GM23248 (cell line): Measurements from ENCODE around the gene DNAH8. TPM values are rescaled to one million over a fixed set of nuclear protein-coding genes. Genes with fewer than 3 reads are reported as not detected.
A peak's percentile ranks its signal among the peaks of the same experiment; 100 is the strongest.

Experiments
- DNase-seq: peaks from one replicate; pipeline ENCODE4 v3.0.0-alpha.2; 2015
- H2AFZ ChIP-seq: fragments of 200-600 bp; sonication (generic); 2 replicates; pipeline ENCODE4 v1.6.1; 2016; ENCODE audit warnings: antibody characterized with exemption
- H3F3A ChIP-seq: fragments of 200-600 bp; sonication (generic); 2 replicates; pipeline ENCODE4 v1.6.1; 2016; ENCODE audit warnings: mild to moderate bottlenecking, antibody characterized with exemption, mixed run types; ENCODE audit not compliant: insufficient read depth
- H3K27ac ChIP-seq: fragments of 200-600 bp; sonication (generic); 2 replicates; pipeline ENCODE4 v1.5.1; 2016; ENCODE audit warnings: mild to moderate bottlenecking
- H3K27me3 ChIP-seq: fragments of 200-600 bp; sonication (generic); replicated peaks from 2 replicates; pipeline ENCODE4 v1.6.1; 2016; ENCODE audit warnings: mild to moderate bottlenecking; ENCODE audit not compliant: insufficient read depth
- H3K36me3 ChIP-seq: fragments of 200-600 bp; sonication (generic); 2 replicates; pipeline ENCODE4 v1.6.1; 2016; ENCODE audit warnings: low read depth, mild to moderate bottlenecking
- H3K4me1 ChIP-seq: fragments of 200-600 bp; sonication (generic); 2 replicates; pipeline ENCODE4 v1.6.1; 2016; ENCODE audit warnings: mild to moderate bottlenecking; ENCODE audit not compliant: insufficient read depth
- H3K4me2 ChIP-seq: fragments of 200-600 bp; sonication (generic); one replicate; pipeline ENCODE4 v1.6.1; 2016; ENCODE audit warnings: mild to moderate bottlenecking; ENCODE audit not compliant: unreplicated experiment
- H3K4me3 ChIP-seq: fragments of 200-600 bp; sonication (generic); 2 replicates; pipeline ENCODE4 v1.5.1; 2016; ENCODE audit warnings: mild to moderate bottlenecking
- H3K79me2 ChIP-seq: fragments of 200-600 bp; sonication (generic); 2 replicates; pipeline ENCODE4 v1.6.1; 2016; ENCODE audit warnings: mild to moderate bottlenecking; ENCODE audit not compliant: insufficient read depth
- H3K9ac ChIP-seq: fragments of 200-600 bp; sonication (generic); 2 replicates; pipeline ENCODE4 v1.6.1; 2016; ENCODE audit warnings: mild to moderate bottlenecking
- H3K9me2 ChIP-seq: fragments of 200-600 bp; sonication (generic); 2 replicates; pipeline ENCODE4 v1.6.1; 2016; ENCODE audit warnings: mixed run types, mild to moderate bottlenecking, moderate library complexity; ENCODE audit not compliant: insufficient read depth
- H3K9me3 ChIP-seq: fragments of 200-600 bp; sonication (generic); one replicate; pipeline ENCODE4 v1.6.1; 2017; ENCODE audit warnings: low read depth
- H4K20me1 ChIP-seq: fragments of 200-600 bp; sonication (generic); 2 replicates; pipeline ENCODE4 v1.6.0; 2016; ENCODE audit not compliant: insufficient read depth
- EZH2 ChIP-seq: fragments of 200-600 bp; sonication (generic); IDR thresholded peaks from 2 replicates; pipeline ENCODE4 v1.6.1; 2018; ENCODE audit warnings: antibody characterized with exemption, mild to moderate bottlenecking; ENCODE audit not compliant: insufficient read depth, poor library complexity, severe bottlenecking
- EZH2phosphoT487 ChIP-seq: fragments of 200-600 bp; sonication (generic); IDR thresholded peaks from 2 replicates; pipeline ENCODE4 v1.6.1; 2018; ENCODE audit warnings: antibody characterized with exemption, moderate library complexity, mild to moderate bottlenecking, low read depth; ENCODE audit not compliant: insufficient read depth
- WGBS, 2 experiments: methylation state at CpG; one replicate each; pipeline ENCODE4 v1.1.6; 2015 to 2017; ENCODE audit warnings: low lambda C conversion rate in 2 of 2, low coverage in 1 of 2; ENCODE audit errors: missing lambda C conversion rate in 2 of 2; 5-methylcytosine and 5-hydroxymethylcytosine counted together
- in situ Hi-C: fragments of 300-500 bp; cut with MboI; formaldehyde crosslinking; loops from 2 replicates; pipeline ENCODE4 v1.15.0; 2020
- polyA plus RNA-seq: library from polyadenylated mRNA; unstranded; fragments of >200 nt; fragmentation: Nextera tagmentation; extraction: Ambion mirVana; gene quantifications from 2 replicates; pipeline ENCODE4 v1.2.1, GENCODE V29; 2016
- total RNA-seq: library from RNA; depleted of rRNA; stranded (reverse); fragments of >200 nt; shearing (Covaris generic); gene quantifications from 2 replicates; pipeline ENCODE4 v1.2.3, GENCODE V29; 2014

Gene DNAH8
- total and polyA plus RNA-seq, 2 experiments from 2014 or later = not detected

- no peak for DNase-seq
- H3K4me3 ChIP-seq = no peak overlapping the region
- 27 to 29% methylated on average over 5 of the region's 5 CpGs for WGBS, 2 experiments
- peaks cover 6% of the 10 kb centered on the region for H3K27me3 ChIP-seq
- in situ Hi-C loops = no loop called here
- H3K4me2 ChIP-seq = no peak overlapping the region
- H3K4me1 ChIP-seq = no peaks in the 10 kb centered on the region
- H4K20me1 ChIP-seq = no peaks in the 10 kb centered on the region
- no peak overlapping the region for H3K9ac ChIP-seq
- H3K36me3 ChIP-seq = no peaks in the 10 kb centered on the region
- no peak overlapping the region for H3K27ac ChIP-seq
- H3F3A ChIP-seq = no peaks in the 10 kb centered on the region
- no peaks in the 10 kb centered on the region for H3K9me3 ChIP-seq
- TF ChIP-seq EZH2phosphoT487 (no peak), EZH2 (no peak)
- H2AFZ ChIP-seq = no peak overlapping the region
- H3K9me2 ChIP-seq = no peaks in the 10 kb centered on the region
- H3K79me2 ChIP-seq = no peaks in the 10 kb centered on the region
Observed at GRCh38 chr6:38929560-38929959, 214.4 kb downstream of the DNAH8 start.

- Histone ChIP-seq H3K9ac (no peak overlapping the region), H3K9me3 (no peaks in the 10 kb centered on the region), H3K4me1 (no peaks in the 10 kb centered on the region), H3F3A (no peaks in the 10 kb centered on the region), H3K9me2 (no peaks in the 10 kb centered on the region), H3K79me2 (no peaks in the 10 kb centered on the region), H3K27ac (no peak overlapping the region), H3K4me3 (no peak overlapping the region), H4K20me1 (no peaks in the 10 kb centered on the region), H2AFZ (no peak overlapping the region), H3K4me2 (no peak overlapping the region), H3K27me3 (peaks cover 6% of the 10 kb centered on the region), H3K36me3 (no peaks in the 10 kb centered on the region)
- TF ChIP-seq EZH2 (no peak), EZH2phosphoT487 (no peak)
- peak; percentile 26 for DNase-seq
- WGBS, 2 experiments = 55 to 57% methylated on average over 3 of the region's 3 CpGs
- in situ Hi-C loops = no loop called here
Observed at GRCh38 chr6:38933426-38933825, 218.3 kb downstream of the DNAH8 start.

GRCh38 chr6:38935051-38935450 lies 219.9 kb downstream of the DNAH8 start:
- H3K27ac ChIP-seq = no peak overlapping the region
- no peak overlapping the region for H3K4me3 ChIP-seq
- TF ChIP-seq EZH2phosphoT487 = no peak
- TF ChIP-seq EZH2 = no peak
- H2AFZ ChIP-seq = no peak overlapping the region
- H3K36me3 ChIP-seq = no peaks in the 10 kb centered on the region
- H3K4me2 ChIP-seq = no peak overlapping the region
- peaks cover 8% of the 10 kb centered on the region for H3K27me3 ChIP-seq
- WGBS, 2 experiments = 58% methylated on average over 1 of the region's 1 CpG
- in situ Hi-C loops = no loop called here
- no peaks in the 10 kb centered on the region for H3K4me1 ChIP-seq
- H3K9me2 ChIP-seq = no peaks in the 10 kb centered on the region
- no peak overlapping the region for H3K9ac ChIP-seq
- no peaks in the 10 kb centered on the region for H3K79me2 ChIP-seq
- no peaks in the 10 kb centered on the region for H3F3A ChIP-seq
- no peaks in the 10 kb centered on the region for H4K20me1 ChIP-seq
- no peaks in the 10 kb centered on the region for H3K9me3 ChIP-seq
- no peak for DNase-seq

DNA sequence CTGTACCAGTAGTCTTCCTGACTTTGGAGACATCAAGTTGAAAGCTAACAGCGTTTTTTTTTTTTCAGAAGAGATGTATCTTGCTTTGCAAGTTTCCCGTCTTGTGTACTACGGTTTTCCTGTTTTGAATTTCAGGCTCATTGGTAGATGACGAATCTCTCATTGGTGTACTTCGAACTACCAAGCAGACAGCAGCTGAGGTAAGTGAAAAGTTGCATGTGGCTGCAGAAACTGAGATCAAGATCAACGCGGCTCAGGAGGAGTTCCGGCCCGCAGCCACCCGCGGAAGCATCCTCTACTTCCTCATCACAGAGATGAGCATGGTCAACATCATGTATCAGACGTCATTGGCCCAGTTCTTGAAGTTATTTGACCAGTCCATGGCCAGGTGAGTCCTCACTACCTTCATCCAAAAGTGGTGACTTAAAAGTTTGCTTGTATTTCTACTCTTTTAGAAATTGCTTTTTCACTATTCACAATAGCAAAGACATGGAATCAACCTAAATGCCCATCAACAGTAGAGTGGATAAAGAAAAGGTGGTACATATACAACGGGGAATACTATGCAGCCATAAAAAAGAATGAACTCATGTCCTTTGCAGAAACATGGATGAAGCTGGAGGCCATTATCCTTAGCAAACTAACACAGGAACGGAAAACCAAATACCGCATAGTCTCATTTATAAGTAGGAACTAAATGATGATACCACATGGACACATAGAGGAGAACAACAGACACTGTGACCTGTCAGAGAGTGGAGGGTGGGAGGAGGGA lies 222.9 kb downstream of the DNAH8 start:
- Histone ChIP-seq H3F3A (no peaks in the 10 kb centered on the region), H3K27me3 (peaks cover 10% of the 10 kb centered on the region; the same call in 1 of the 2 replicates), H2AFZ (no peak overlapping the region), H4K20me1 (no peaks in the 10 kb centered on the region), H3K9ac (no peak overlapping the region), H3K4me1 (no peaks in the 10 kb centered on the region), H3K79me2 (no peaks in the 10 kb centered on the region), H3K27ac (no peak overlapping the region), H3K4me3 (no peak overlapping the region), H3K4me2 (no peak overlapping the region), H3K9me2 (no peaks in the 10 kb centered on the region), H3K36me3 (no peaks in the 10 kb centered on the region), H3K9me3 (no peaks in the 10 kb centered on the region)
- in situ Hi-C loops = no loop called here
- TF ChIP-seq EZH2 (no peak), EZH2phosphoT487 (no peak)
- WGBS, 2 experiments = 61 to 67% methylated on average over 15 of the region's 15 CpGs
- no peak for DNase-seq
